ENCODE results near the gene CDH12. TPM values are rescaled to one million over a fixed set of nuclear protein-coding genes. Genes with fewer than 3 reads are reported as not detected.

Gene CDH12
- total and polyA plus RNA-seq, 9 donors = 0.05 to 3.4 (median 0.28) TPM; not detected in 4

DNA sequence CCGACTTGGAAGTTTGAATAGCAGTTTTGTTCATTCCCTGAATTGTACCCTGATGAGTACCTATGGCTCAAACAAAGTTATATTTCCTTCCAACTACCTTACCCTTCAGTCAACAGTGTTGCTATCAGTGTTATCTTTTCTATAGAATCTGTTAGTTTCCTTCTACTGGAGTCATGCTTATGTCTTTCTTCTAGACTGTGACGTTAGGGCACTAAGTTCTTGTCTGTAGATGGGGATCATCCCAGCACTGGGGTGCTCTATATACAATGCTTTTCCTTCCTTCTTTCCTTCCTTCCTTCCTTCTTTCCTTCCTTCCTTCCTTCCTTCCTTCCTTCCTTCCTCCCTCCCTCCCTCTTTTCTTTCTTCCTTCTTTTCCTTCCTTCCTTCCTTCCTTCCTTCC, 973.0 kb downstream of the CDH12 start:
- Histone ChIP-seq H3K27me3 (no peaks in the 10 kb centered on the region), H3K36me3 (no peaks in the 10 kb centered on the region), H3K4me3 (no peak overlapping the region), H3K4me1 (ENCODE audit: insufficient read depth) (no peaks in the 10 kb centered on the region), H3K27ac (no peak overlapping the region), H3K9me3 (no peaks in the 10 kb centered on the region)
- TF ChIP-seq EP300 (IDR thresholded peaks at IDR 0.05) (no peak), POLR2A (IDR thresholded peaks at IDR 0.05) (no peak)
- TF ChIP-seq, protein P1, sequence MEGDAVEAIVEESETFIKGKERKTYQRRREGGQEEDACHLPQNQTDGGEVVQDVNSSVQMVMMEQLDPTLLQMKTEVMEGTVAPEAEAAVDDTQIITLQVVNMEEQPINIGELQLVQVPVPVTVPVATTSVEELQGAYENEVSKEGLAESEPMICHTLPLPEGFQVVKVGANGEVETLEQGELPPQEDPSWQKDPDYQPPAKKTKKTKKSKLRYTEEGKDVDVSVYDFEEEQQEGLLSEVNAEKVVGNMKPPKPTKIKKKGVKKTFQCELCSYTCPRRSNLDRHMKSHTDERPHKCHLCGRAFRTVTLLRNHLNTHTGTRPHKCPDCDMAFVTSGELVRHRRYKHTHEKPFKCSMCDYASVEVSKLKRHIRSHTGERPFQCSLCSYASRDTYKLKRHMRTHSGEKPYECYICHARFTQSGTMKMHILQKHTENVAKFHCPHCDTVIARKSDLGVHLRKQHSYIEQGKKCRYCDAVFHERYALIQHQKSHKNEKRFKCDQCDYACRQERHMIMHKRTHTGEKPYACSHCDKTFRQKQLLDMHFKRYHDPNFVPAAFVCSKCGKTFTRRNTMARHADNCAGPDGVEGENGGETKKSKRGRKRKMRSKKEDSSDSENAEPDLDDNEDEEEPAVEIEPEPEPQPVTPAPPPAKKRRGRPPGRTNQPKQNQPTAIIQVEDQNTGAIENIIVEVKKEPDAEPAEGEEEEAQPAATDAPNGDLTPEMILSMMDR (IDR thresholded peaks at IDR 0.05) = no peak
- intact Hi-C loops (cut with DNase I) = no loop called here
- no peak for DNase-seq
- WGBS, 3 donors = 81 to 94% (median 82%) methylated on average over 2 of the region's 2 CpGs

DNA sequence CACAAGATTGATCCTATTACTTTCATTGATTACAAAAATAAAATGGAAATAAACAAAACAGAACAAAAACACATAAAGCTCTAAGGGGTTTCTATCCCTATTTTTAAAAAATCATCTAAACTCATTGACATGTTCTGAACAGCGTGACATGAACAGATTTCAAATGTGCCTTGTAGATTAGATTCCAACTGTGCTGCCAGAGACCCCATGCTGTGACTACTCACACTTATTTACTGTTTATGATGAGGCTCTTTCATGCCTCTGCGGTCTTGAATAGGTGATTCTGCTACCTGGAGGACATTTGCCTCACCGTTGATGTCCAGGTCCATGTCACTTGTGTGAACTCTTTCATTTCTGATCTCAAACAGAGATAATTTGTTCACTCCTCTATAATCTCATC, 990.2 kb downstream of the CDH12 start:
- no peaks in the 10 kb centered on the region for H3K36me3 ChIP-seq
- H3K4me1 ChIP-seq (ENCODE audit: insufficient read depth) = no peaks in the 10 kb centered on the region
- TF ChIP-seq, protein P1 (IDR thresholded peaks at IDR 0.05) = no peak
- TF ChIP-seq POLR2A (IDR thresholded peaks at IDR 0.05) (no peak), EP300 (IDR thresholded peaks at IDR 0.05) (no peak)
- H3K27ac ChIP-seq = no peak overlapping the region
- 45 to 53% (median 52%) methylated on average over 3 of the region's 3 CpGs for WGBS, 3 donors
- DNase-seq = no peak
- H3K9me3 ChIP-seq = no peaks in the 10 kb centered on the region
- H3K4me3 ChIP-seq = no peak overlapping the region
- intact Hi-C loops (cut with DNase I) = no loop called here
- H3K27me3 ChIP-seq = no peaks in the 10 kb centered on the region

GRCh38 chr5:21858441-21858840, 994.7 kb downstream of the CDH12 start:
- WGBS, 3 donors = 49 to 62% (median 57%) methylated on average over 2 of the region's 2 CpGs
- H3K36me3 ChIP-seq = no peaks in the 10 kb centered on the region

DNA sequence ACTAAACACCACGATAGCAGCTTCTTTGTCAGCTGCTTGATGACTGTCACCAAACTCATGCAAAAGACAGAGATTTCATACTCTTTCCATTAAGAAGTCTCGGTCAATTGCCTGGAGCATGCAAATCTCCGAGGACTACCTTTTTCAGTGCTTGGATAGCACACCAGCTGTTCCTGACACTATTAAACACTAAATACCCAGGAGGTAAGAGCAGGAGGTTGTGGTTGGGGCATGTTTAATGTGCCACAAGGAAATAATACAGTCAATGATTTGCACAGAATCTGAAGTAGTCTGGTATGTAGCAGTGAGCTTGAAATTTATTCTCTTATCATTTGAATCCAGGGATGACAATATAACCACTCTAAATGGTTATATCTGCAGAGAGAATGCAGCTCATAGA, 996.2 kb downstream of the CDH12 start:
- Histone ChIP-seq H3K4me3 (no peak overlapping the region), H3K27me3 (no peaks in the 10 kb centered on the region), H3K36me3 (no peaks in the 10 kb centered on the region), H3K9me3 (no peaks in the 10 kb centered on the region), H3K4me1 (ENCODE audit: insufficient read depth) (no peaks in the 10 kb centered on the region), H3K27ac (no peak overlapping the region)
- intact Hi-C loops (cut with DNase I) = no loop called here
- no peak for TF ChIP-seq POLR2A (IDR thresholded peaks at IDR 0.05)
- TF ChIP-seq EP300 (IDR thresholded peaks at IDR 0.05) = no peak
- TF ChIP-seq, protein P1 (IDR thresholded peaks at IDR 0.05) = no peak
- DNase-seq = no peak
- WGBS, 3 donors = 68 to 86% (median 76%) methylated on average over 3 of the region's 3 CpGs

More at GRCh38 chr5:21858441-21858840, 994.7 kb downstream of the CDH12 start:
- intact Hi-C loops (cut with DNase I) = no loop called here
- TF ChIP-seq POLR2A (IDR thresholded peaks at IDR 0.05) (no peak), EP300 (IDR thresholded peaks at IDR 0.05) (no peak)
- TF ChIP-seq, protein P1 (IDR thresholded peaks at IDR 0.05) = no peak
- no peak overlapping the region for H3K4me3 ChIP-seq
- no peak overlapping the region for H3K27ac ChIP-seq
- H3K9me3 ChIP-seq = no peaks in the 10 kb centered on the region
- H3K27me3 ChIP-seq = no peaks in the 10 kb centered on the region
- no peaks in the 10 kb centered on the region for H3K4me1 ChIP-seq (ENCODE audit: insufficient read depth)
- DNase-seq = no peak

Data from ovary (tissue), 9 donors.